ENCODE data around the gene GSX2. TPM values are rescaled to one million over a fixed set of nuclear protein-coding genes. Genes with fewer than 3 reads are reported as not detected.
A peak's percentile ranks its signal among the peaks of the same experiment; 100 is the strongest.

GSX2 gene
- total and polyA plus RNA-seq, 2 of the 13 experiments (the other 11 are each of a cell fraction or from before 2014, with no cell fraction given) = not detected

DNA sequence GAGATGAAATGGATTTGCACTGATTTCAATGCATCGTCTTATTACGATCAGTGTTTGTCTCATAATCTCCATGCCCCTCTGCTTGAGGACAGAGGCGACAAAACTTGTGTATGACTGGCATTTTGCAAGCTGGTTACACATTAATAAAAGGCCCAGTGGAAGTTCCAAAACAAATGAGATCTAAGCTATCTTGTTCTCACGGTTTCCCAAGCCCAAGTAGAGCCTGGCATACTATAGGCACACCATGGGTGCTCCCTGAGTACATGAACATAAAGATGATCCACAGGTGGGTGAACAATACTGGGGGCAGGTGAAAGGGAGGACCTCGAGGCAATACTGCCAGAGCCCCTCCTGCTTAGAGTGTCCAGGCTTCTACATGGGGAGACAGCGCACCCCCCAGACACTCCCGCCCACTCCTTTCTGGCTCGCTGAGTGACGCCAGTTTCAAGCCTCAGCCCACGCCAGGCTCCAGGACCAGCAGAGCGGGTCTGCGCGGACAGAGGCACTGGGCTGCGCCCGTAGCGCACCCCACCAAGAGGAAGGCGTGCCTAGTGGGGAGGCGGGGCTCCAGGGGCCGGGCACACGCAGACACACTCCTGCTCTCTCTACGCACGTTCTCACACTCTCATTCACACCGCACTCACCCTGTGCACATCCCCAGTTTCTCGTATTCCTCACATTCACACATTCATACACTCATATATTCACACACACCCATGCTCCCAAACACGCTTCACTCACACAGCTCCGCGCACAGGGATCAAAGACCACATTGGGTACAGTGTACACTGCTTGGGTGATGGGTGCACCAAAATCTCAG is 8.9 kb upstream of the GSX2 start (continued):
- TF ChIP-seq, protein P1, sequence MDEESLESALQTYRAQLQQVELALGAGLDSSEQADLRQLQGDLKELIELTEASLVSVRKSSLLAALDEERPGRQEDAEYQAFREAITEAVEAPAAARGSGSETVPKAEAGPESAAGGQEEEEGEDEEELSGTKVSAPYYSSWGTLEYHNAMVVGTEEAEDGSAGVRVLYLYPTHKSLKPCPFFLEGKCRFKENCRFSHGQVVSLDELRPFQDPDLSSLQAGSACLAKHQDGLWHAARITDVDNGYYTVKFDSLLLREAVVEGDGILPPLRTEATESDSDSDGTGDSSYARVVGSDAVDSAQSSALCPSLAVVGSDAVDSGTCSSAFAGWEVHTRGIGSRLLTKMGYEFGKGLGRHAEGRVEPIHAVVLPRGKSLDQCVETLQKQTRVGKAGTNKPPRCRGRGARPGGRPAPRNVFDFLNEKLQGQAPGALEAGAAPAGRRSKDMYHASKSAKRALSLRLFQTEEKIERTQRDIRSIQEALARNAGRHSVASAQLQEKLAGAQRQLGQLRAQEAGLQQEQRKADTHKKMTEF (CRISPR knock-in tag; IDR thresholded peaks at IDR 0.05) = no peak
- TF ChIP-seq, protein P2, sequence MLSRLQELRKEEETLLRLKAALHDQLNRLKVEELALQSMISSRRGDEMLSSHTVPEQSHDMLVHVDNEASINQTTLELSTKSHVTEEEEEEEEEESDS (CRISPR knock-in tag; IDR thresholded peaks at IDR 0.05; ENCODE audit: borderline replicate concordance) = no peak
- TF ChIP-seq, protein P3, sequence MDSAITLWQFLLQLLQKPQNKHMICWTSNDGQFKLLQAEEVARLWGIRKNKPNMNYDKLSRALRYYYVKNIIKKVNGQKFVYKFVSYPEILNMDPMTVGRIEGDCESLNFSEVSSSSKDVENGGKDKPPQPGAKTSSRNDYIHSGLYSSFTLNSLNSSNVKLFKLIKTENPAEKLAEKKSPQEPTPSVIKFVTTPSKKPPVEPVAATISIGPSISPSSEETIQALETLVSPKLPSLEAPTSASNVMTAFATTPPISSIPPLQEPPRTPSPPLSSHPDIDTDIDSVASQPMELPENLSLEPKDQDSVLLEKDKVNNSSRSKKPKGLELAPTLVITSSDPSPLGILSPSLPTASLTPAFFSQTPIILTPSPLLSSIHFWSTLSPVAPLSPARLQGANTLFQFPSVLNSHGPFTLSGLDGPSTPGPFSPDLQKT (CRISPR knock-in tag; IDR thresholded peaks at IDR 0.05; ENCODE audit: borderline replicate concordance) = no peak
- no peak for TF ChIP-seq EZH2 (conservative IDR thresholded peaks at IDR 0.05; ENCODE audit: low read depth, low read length)
- TF ChIP-seq, protein P4, sequence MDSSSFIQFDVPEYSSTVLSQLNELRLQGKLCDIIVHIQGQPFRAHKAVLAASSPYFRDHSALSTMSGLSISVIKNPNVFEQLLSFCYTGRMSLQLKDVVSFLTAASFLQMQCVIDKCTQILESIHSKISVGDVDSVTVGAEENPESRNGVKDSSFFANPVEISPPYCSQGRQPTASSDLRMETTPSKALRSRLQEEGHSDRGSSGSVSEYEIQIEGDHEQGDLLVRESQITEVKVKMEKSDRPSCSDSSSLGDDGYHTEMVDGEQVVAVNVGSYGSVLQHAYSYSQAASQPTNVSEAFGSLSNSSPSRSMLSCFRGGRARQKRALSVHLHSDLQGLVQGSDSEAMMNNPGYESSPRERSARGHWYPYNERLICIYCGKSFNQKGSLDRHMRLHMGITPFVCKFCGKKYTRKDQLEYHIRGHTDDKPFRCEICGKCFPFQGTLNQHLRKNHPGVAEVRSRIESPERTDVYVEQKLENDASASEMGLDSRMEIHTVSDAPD (CRISPR knock-in tag; IDR thresholded peaks at IDR 0.05) = no peak
- no peak for TF ChIP-seq KDM4B (CRISPR knock-in tag; IDR thresholded peaks at IDR 0.05)
- TF ChIP-seq, protein P5, sequence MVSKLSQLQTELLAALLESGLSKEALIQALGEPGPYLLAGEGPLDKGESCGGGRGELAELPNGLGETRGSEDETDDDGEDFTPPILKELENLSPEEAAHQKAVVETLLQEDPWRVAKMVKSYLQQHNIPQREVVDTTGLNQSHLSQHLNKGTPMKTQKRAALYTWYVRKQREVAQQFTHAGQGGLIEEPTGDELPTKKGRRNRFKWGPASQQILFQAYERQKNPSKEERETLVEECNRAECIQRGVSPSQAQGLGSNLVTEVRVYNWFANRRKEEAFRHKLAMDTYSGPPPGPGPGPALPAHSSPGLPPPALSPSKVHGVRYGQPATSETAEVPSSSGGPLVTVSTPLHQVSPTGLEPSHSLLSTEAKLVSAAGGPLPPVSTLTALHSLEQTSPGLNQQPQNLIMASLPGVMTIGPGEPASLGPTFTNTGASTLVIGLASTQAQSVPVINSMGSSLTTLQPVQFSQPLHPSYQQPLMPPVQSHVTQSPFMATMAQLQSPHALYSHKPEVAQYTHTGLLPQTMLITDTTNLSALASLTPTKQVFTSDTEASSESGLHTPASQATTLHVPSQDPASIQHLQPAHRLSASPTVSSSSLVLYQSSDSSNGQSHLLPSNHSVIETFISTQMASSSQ (IDR thresholded peaks at IDR 0.05; ENCODE audit: low read depth) = 0 out of 2 replicates have a peak, but pooled peaks have one; percentile 10
- TF ChIP-seq, protein P5 (CRISPR knock-in tag; IDR thresholded peaks at IDR 0.05; ENCODE audit: borderline replicate concordance) = no peak
- TF ChIP-seq ZNF24 (IDR thresholded peaks at IDR 0.05) = no peak
- no peak for TF ChIP-seq FOXK1 (CRISPR knock-in tag; IDR thresholded peaks at IDR 0.05; ENCODE audit: borderline replicate concordance, low read depth)
- TF ChIP-seq ZNF383 (CRISPR knock-in tag; IDR thresholded peaks at IDR 0.05; ENCODE audit: borderline replicate concordance) = no peak
- no peak for TF ChIP-seq ZNF615 (CRISPR knock-in tag; IDR thresholded peaks at IDR 0.05; ENCODE audit: borderline replicate concordance)
- no peak for TF ChIP-seq ZNF558 (CRISPR knock-in tag; IDR thresholded peaks at IDR 0.05; ENCODE audit: borderline replicate concordance)
- TF ChIP-seq ZNF224 (CRISPR knock-in tag; IDR thresholded peaks at IDR 0.05) = 0 out of 2 replicates have a peak, but pooled peaks have one; percentile 20
- no peak for TF ChIP-seq NCOR1 (IDR thresholded peaks at IDR 0.05; ENCODE audit: borderline replicate concordance, low read length)
- no peak for TF ChIP-seq TAF15 (IDR thresholded peaks at IDR 0.05; ENCODE audit: low read depth, low read length, poor library complexity, severe bottlenecking)
- TF ChIP-seq ZFP41 (CRISPR knock-in tag; IDR thresholded peaks at IDR 0.05; ENCODE audit: borderline replicate concordance) = no peak
- TF ChIP-seq, protein P6, sequence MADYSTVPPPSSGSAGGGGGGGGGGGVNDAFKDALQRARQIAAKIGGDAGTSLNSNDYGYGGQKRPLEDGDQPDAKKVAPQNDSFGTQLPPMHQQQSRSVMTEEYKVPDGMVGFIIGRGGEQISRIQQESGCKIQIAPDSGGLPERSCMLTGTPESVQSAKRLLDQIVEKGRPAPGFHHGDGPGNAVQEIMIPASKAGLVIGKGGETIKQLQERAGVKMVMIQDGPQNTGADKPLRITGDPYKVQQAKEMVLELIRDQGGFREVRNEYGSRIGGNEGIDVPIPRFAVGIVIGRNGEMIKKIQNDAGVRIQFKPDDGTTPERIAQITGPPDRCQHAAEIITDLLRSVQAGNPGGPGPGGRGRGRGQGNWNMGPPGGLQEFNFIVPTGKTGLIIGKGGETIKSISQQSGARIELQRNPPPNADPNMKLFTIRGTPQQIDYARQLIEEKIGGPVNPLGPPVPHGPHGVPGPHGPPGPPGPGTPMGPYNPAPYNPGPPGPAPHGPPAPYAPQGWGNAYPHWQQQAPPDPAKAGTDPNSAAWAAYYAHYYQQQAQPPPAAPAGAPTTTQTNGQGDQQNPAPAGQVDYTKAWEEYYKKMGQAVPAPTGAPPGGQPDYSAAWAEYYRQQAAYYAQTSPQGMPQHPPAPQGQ (CRISPR knock-in tag; IDR thresholded peaks at IDR 0.05; ENCODE audit: borderline replicate concordance) = no peak

Measured in HepG2 (cell line).